HG03039 (cell line): ENCODE data around the gene ZNF276.
"Not testable (repeated sequence)": the region's sequence is repeated elsewhere in the genome, so short reads cannot be mapped to it uniquely, and the experiment has no call there.

Source experiments
- ATAC-seq: cut with Tn5 transposase; IDR thresholded peaks from one replicate; pipeline ENCODE4 v1.9.1; 2021; ENCODE audit warnings: mild to moderate bottlenecking, moderate library complexity; ENCODE audit not compliant: unreplicated experiment

Gene ZNF276, protein sequence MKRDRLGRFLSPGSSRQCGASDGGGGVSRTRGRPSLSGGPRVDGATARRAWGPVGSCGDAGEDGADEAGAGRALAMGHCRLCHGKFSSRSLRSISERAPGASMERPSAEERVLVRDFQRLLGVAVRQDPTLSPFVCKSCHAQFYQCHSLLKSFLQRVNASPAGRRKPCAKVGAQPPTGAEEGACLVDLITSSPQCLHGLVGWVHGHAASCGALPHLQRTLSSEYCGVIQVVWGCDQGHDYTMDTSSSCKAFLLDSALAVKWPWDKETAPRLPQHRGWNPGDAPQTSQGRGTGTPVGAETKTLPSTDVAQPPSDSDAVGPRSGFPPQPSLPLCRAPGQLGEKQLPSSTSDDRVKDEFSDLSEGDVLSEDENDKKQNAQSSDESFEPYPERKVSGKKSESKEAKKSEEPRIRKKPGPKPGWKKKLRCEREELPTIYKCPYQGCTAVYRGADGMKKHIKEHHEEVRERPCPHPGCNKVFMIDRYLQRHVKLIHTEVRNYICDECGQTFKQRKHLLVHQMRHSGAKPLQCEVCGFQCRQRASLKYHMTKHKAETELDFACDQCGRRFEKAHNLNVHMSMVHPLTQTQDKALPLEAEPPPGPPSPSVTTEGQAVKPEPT

DNA sequence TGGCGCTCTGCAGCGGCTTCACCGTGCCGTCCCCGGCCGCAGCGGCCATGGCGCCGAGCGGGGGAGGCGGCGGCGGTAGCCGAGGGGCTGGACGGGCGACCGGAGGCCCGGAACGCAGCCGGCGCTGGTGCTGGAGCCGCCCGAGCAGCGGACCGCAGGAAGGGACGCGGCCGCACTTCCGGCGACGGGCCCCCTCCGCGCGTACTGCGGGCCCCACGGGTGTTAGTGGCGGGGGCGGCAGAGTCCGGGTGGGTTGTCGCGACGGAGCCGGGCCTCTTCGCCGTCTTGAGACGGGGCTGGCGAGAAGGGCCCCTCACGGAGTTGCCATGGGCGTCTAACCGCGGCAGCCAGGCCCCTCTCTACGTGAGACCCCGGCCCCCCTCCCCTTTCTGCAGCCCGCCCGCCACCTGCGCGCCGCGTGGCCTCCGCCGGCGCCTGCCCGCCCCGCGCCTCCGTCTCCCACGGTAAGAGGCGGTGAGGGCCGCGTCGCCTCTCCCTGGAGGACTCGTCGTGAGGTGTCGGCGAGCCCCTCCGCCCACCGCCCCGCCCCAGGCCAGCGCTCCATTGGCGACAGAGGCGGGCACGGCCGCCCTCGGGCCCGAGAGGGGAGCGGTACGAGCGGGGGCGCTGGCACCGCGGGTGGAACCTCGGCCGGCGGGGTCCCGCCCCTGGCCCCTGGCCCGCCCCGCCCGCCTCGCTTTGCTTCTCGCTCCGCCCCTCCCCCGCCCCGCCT lies at the start of gene ZNF276, which contains the start of gene VPS9D1:
Gene ZNF276 (plus strand): TSS at position 725 of the 733 bp plus-strand sequence. CDS start 104 bp downstream, outside the sequence.
Gene VPS9D1 (minus strand): TSS at position 86 of the 733 bp plus-strand sequence. CDS start 37 bp downstream, at position 49.
- peak; percentile 44 for ATAC-seq

DNA sequence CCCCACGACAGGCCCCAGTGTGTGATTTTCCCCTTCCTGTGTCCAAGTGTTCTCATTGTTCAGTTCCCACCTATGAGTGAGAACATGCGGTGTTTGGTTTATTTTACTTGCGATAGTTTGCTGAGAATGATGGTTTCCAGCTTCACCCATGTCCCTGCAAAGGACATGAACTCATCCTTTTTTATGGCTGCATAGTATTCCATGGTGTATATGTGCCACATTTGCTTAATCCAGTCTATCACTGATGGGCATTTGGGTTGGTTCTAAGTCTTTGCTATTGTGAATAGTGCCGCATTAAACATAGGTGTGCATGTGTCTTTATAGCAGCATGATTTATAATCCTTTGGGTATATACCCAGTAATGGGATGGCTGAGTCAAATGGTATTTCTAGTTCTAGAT lies 49.8 kb upstream of the ZNF276 start:
- not testable (repeated sequence) for ATAC-seq

DNA sequence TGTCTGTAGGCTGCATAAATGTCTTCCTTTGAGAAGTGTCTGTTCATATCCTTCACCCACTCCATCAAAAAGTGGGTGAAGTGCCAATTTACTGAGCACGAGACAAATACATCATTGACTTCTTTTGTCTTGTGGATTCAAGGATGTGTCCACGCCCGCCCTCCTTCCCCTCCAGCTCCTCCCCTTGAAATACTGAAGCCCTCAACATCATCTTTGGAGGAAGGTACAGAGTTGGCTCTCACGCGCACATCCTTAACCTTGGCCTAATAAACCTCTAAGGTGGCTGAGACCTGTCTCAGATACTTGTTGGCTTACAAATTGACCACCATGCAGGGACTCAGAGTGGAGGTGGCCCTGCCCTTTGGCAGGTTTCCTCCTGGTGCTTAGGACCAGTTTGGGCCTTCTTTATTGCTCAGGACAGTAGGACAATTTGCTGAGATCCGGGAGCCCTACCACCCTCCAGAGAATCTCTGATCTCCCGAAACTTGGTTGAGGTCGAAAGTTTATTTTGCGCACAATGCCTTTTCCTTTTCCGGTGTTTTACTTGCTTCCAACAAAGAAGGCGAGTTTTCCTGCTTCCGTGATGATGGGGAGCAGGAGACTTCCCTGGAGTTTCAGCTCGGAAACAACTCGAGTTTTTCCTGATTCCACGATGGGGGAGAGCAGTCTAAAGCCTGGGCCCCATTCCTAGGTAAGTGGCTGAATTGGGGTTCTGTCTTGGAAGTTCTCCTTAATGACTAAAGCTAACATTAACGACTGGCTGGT lies 49.0 kb upstream of the ZNF276 start:
- no peak for ATAC-seq

DNA sequence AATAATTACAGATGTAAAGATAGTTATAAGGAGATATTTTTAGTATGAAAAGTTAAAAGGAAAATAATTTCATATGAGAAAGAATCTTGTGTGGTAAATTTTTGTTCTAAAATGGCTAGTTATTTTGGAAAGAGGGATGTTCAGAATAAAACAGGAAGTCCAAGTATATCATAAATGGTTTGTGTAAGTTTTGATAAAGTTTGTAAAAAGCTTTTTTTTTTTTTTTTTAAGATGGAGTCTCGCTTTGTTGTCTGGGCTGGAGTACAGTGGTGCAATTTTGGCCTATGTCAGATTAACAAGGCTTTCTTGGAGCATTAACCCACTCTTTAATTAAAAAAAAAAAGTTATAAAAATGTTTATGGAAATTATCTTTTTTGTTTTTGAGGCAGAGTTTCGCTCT lies 43.1 kb upstream of the ZNF276 start:
- ATAC-seq, result no peak

DNA sequence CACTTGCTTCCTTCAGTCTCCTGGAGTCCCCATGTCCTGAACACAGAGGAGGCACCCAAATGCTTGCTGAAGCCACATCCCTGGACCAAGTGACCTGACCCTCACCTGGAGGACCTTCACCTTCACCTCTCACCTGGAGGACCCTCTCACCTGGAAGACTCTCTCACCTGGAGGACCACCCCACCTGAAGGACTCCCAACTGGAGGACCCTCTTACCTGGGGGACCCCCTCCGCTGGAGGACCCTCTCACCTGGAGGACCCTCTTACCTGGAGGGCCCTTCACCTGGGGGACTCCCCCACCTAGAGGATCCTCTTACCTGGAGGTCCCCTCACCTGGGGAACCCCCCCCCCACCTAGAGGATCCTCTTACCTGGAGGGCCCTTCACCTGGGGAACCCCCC lies 35.4 kb upstream of the ZNF276 start:
- ATAC-seq, result no peak

DNA sequence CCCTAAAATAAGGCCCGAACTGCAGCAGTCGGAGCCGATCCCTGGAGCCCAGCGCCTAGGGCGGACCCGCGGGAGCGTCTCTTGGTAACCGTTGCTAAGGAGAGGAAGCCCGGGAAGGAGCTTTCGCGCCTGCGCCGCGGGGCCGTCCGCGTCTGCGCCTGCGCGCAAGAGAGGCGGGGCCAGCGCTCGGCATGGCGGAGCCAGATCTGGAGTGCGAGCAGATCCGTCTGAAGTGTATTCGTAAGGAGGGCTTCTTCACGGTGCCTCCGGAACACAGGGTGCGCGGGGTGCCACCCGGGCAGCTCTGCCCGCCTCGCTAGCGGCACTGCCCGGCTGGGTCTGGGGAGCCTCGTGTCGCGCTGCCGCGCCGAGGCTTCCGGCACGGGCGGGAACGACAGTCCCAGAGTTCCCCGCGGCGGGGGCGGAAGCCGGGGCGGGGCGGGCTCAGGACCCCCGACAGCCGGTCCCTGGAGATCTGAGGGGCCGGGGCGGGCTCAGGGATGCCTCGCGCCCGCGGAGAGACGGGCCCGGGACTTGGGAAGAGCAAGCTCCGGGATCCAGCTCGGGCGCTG lies 34.7 kb upstream of the ZNF276 start, which contains the start of gene CDK10:
Gene CDK10 (plus strand): TSS at position 170 of the 572 bp plus-strand sequence. CDS start 22 bp downstream, at position 192.
- ATAC-seq, result peak; percentile 73

DNA sequence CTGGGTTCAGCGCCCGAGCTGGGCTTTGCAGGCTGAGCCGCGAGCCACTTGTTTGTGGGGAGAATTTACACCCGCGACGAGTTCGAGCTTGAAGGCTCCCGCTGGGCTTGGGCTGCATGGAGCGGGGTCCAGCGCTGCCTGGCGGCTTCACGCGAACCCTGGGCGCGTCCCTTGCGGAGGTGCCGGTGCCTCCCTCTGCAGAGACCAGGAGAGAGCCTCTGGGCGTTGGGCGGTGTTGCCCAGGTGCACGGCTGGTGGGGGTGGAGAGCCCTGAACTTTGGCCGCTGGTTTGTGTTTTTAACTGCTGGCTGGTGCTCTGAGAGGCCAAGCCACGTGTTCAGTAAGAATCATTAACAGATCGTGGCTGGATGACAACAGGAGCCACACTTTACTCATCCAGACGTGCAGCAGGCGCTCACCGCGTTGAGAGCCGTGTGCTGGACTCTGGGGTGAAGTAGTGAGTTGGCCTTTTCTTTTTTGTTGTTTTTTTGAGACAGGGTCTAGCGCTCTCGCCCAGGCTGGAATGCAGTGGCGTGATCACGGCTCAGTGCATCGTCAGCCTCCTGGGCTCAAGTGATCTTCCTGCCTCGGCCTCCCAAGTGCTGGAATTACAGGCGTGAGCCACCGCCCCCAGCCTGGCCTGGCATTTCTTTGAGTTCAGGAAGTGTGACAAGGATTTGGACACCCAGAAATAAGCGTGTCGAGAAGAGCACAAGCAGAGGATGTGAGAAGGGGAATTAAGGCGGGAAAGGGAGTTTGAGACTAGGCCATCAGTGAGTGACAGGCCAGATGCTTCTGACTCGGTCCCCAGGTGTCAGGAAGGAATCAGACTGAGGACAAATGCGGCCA lies 34.0 kb upstream of the ZNF276 start:
- ATAC-seq, result peak; percentile 24

DNA sequence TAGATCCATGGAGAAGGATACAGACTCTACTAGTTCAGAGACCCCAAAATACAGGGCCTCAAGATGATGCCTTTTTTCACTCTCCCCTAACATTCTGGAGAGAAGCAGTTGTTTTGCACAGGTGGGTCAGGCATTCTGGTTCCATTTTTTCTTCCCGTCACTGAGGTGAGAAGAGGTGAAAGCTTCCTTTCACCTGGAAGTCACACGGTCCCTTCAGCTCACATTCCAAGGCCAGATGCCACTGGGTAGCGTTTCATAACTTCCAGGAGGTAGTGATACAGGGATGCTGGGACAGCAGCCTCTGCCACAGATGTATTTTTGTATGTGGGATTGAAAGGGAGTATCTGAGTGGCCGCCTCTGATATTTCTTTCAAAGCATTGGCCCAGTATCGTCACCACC lies 32.9 kb upstream of the ZNF276 start:
- no peak for ATAC-seq

DNA sequence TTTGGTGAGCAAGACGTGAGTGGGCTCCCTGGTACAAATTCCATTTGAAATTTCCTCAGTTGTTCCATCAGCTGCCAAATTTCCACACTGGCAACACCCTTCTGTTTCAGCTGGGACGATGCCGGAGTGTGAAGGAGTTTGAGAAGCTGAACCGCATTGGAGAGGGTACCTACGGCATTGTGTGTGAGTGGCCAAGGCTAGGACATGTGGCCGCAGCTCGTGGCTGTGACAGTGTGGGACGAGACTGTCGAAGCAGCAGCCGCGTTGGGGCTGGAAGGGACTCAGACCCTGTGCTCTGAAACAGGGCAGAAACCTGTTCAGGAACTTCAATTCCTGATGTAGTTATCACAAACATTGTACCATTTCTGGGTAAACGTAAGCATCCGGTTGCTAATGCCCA lies 32.2 kb upstream of the ZNF276 start:
- no peak for ATAC-seq

DNA sequence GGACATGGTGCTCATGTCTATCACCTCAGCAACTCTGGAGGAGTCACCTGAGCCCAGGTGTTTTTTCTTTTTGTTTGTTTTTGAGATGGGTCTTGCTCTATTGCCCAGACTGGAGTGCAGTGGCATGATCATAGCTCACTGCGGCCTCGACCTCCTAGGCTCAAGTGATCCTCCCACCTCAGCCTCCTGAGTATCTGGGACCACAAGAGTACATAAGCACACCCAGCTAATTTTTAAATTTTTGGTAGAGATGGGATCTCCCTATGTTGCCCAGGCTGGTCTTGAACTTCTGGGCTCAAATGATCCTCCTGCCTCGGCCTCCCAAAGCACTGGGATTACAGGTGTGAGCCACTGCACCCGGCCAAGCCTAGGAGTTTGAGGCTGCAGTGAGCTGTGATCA lies 31.7 kb upstream of the ZNF276 start:
- ATAC-seq, result not testable (repeated sequence)

DNA sequence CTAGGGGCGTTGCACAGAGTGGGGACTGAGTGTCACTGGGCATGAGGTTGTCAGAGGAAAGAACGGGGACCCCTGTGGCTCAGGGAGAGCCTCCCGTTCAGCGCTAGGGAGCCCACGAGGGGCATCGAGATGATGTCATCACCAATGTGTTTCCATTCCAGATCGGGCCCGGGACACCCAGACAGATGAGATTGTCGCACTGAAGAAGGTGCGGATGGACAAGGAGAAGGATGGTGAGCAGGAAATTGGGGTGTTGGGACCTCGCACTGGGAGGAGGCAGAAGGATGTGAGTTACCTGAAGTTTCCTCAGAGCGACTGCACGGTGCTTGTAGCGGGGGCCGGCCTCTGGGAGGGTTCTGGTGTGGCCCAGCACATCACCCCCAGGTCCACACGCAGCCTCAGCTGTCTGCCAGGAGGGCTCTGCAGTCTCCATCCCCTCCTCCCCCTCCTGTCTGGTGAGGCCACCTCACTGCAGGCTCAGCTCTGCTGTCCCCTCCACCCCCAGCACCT lies 30.9 kb upstream of the ZNF276 start:
- no peak for ATAC-seq

DNA sequence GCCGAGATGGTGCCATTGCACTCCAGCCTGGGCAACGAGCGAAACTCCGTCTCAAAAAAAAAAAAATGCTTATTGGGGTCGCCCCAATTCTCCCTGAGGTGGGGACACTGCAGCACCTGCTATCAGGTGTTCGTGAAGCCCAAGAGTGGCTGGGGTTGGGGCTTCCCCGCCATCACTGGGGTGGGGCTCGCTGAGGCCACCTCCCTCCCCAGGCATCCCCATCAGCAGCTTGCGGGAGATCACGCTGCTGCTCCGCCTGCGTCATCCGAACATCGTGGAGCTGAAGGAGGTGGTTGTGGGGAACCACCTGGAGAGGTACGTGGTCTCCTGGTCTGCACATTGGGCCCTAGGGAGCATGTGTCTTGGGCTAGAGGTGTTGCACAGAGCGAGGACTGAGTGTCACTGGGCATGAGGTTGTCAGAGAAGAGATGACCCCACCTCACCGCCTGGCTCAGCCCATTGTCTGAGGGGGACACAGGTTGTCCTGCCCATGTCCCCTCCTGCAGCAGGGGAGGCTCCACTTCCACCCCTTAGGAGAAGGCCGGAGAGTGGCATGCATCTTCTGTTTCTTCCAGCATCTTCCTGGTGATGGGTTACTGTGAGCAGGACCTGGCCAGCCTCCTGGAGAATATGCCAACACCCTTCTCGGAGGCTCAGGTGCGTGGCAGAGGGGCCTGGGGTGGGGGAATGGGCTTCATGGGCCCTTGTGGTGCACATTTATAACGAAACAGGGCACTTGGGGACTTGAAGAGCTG lies 29.9 kb upstream of the ZNF276 start:
- no peak for ATAC-seq

DNA sequence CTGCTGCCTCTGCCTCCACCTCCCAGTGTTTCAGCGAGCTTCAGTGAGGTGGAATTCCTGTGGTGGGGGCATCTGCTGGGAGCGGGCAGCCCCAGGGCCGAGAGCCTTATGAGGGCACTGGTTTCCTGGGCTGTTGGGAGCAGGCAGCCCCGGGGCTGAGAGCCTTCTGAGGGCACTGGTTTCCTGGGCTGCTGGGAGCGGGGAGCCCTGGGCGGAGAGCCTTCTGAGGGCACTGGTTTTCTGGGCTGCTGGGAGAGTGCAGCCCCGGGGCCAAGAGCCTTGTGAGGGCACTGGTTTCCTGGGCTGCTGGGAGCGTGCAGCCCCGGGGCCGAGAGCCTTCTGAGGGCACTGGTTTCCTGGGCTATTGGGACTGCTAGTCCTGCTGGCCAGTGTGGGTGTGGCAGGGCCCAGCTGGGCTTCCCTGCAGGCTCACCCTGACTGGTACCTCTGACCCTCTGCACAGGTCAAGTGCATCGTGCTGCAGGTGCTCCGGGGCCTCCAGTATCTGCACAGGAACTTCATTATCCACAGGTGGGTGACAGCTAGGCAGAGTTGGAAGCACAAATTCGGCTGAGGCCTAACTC lies 29.3 kb upstream of the ZNF276 start:
- no peak for ATAC-seq

DNA sequence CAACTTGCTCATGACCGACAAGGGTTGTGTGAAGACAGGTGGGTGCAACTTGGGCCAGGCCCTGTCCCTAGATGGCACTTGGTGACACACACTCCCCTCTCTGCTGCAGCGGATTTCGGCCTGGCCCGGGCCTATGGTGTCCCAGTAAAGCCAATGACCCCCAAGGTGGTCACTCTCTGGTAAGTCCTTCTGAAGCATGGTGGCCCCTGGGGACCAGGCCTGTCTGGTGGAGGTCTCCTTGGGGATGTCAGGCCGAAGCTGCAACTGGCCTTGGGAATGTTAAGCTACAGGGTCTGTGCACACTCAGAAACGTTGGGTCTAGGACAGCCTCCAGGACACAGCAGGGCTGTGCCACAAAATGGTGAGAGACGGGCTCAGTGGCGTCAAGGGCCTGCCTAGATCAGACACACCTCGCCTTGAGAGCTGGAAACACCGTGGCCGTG lies 28.0 kb upstream of the ZNF276 start:
- ATAC-seq, result no peak

DNA sequence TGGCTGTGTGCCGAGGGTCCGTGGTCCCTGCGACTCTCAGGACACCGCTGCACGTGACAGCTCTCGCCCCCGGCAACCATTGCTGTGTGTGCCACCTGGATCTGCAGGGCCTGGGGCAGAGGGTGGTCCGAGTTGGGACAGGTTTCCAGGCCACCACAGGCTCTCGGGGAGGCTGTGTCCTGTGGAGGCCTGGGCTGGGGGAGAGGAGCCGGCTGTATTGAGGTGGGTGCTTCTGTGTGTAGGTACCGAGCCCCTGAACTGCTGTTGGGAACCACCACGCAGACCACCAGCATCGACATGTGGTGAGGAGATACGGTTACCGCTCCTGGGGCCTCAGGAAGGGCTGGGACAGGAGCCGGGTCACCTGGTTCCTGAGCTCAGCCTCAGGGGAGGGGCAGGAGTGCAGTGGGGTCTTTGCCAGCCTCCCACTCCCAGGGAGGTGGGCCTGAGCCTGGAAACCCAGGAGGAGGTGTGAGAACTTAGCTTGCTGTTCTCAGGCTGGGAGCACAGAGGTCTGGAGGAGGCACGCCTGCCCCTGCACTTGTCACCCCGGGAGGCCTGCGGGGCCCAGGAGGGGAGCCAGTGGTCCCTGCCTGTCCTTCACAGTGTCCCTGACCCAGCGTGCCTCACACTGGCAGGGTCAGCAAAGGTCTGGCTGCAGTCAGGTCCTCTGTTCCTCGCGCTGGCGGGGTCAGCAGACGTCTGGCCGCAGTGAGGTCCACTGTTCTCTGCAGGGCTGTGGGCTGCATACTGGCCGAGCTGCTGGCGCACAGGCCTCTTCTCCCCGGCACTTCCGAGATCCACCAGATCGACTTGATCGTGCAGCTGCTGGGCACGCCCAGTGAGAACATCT lies 27.2 kb upstream of the ZNF276 start:
- ATAC-seq, result no peak

DNA sequence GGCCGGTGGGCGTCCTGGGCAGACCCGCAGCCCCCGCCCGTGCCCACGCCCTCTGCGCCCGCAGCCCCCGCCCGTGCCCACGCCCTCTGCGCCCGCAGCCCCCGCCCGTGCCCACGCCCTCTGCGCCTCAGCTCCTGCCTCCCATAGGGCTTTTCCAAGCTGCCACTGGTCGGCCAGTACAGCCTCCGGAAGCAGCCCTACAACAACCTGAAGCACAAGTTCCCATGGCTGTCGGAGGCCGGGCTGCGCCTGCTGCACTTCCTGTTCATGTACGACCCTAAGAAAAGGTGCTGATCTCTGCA lies 26.6 kb upstream of the ZNF276 start:
- not testable (repeated sequence) for ATAC-seq

DNA sequence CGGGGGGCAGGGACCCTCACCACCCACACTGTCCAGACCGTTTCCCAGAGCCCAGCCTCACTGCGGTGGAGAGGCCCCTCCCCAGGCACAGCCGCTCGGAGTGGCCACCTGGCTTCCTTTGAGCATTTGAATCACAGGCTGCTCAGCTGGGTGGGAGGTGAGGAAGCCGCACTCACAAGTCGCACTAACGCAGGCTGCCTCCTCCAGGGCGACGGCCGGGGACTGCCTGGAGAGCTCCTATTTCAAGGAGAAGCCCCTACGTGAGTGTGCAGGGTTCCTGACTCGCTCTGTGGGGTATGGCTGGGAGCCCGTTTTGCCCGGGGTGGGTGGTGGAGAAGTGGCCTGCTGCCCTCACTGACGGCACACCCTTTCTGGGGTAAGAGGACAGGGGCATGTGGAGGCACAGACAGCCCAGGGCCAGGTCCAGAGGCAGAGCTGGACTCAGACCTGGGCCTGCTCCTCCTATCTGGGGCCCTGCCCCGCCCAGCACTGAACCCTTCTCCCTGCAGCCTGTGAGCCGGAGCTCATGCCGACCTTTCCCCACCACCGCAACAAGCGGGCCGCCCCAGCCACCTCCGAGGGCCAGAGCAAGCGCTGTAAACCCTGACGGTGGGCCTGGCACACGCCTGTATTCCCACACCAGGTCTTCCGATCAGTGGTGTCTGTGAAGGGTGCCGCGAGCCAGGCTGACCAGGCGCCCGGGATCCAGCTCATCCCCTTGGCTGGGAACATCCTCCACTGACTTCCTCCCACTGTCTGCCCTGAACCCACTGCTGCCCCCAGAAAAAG lies 26.1 kb upstream of the ZNF276 start:
- no peak for ATAC-seq
